Adrenal gland (tissue), 12 donors: ENCODE data around the gene PKN2. TPM values are rescaled to one million over a fixed set of nuclear protein-coding genes. Genes with fewer than 3 reads are reported as not detected.
A peak's percentile ranks its signal among the peaks of the same experiment; 100 is the strongest.
"Not testable (repeated sequence)": the region's sequence is repeated elsewhere in the genome, so short reads cannot be mapped to it uniquely, and the experiment has no call there.

Experiments
- DNase-seq, 7 donors: peaks; one replicate each; pipeline ENCODE4 v3.0.0-alpha.2; 2019 to 2020
- H3K27ac ChIP-seq, 5 donors: fragments of 200-600 bp; sonication (generic) in 4 of 5; 1 replicate in 3 of 5; 2 replicates in 2 of 5; pipeline versions ENCODE4 v1.5.1 to v1.8.0; 2016 to 2020; ENCODE audit warnings: mild to moderate bottlenecking in 1 of 5
- H3K27me3 ChIP-seq: fragments of 200-600 bp; 2 replicates; pipeline ENCODE4 v1.8.0; 2021
- H3K36me3 ChIP-seq, 2 donors: fragments of 200-600 bp; replicated peaks in 1 of 2; 1 replicate in 1 of 2; 2 replicates in 1 of 2; pipeline versions ENCODE4 v1.5.1 to v1.8.0; 2018 to 2022
- H3K4me1 ChIP-seq, 2 donors: fragments of 200-600 bp; replicated peaks in 1 of 2; 1 replicate in 1 of 2; 2 replicates in 1 of 2; pipeline versions ENCODE4 v1.5.1 to v1.8.0; 2018 to 2021
- H3K4me3 ChIP-seq, 4 donors: fragments of 200-600 bp; sonication (generic) in 3 of 4; one replicate each; pipeline ENCODE4 v1.5.1; 2016 to 2018
- H3K9me3 ChIP-seq, 3 donors: fragments of 200-600 bp; sonication (generic) in 1 of 3; replicated peaks in 1 of 3; 1 replicate in 2 of 3; 2 replicates in 1 of 3; pipeline versions ENCODE4 v1.5.1 to v1.8.0; 2016 to 2021
- CTCF ChIP-seq, 6 experiments: fragments of 450-650 bp in 4 of 6; fragments of 200-600 bp in 2 of 6; sonication (generic) in 1 of 6; IDR thresholded peaks; 1 replicate in 5 of 6; 2 replicates in 1 of 6; pipeline versions ENCODE4 v1.5.1 to v1.8.0; 2016 to 2021; ENCODE audit warnings: antibody characterized with exemption in 6 of 6, mild to moderate bottlenecking in 2 of 6, moderate library complexity in 1 of 6
- POLR2A ChIP-seq, 2 donors: fragments of 450-650 bp; IDR thresholded peaks; one replicate each; pipeline ENCODE4 v1.6.1; 2017; ENCODE audit warnings: antibody characterized with exemption in 2 of 2, mild to moderate bottlenecking in 2 of 2, moderate library complexity in 1 of 2
- WGBS, 4 donors: extraction: QIAGEN DNeasy Blood & Tissue Kit in 2 of 4; methylation state at CpG; one replicate each; pipeline versions ENCODE4 v1.1.5 to v1.1.7; 2013 to 2017; 5-methylcytosine and 5-hydroxymethylcytosine counted together
- intact Hi-C, 2 donors: fragments of 100-400 bp; cut with DNase I; formaldehyde crosslinking; loops; one replicate each; pipeline versions ENCODE4 v1.14.1 to v1.15.0; 2022 to 2023
- polyA plus RNA-seq, 3 donors: library from polyadenylated mRNA; stranded (reverse); fragments of 200-250 nt in 2 of 3; fragments of 350-450 nt in 1 of 3; fragmentation: Illumina TruSeq in 1 of 3; extraction: RNeasy Lipid Tissue Mini Kit (QIAGEN cat#74804) in 1 of 3; gene quantifications; one replicate each; pipeline ENCODE4 v1.2.3, GENCODE V29; 2013 to 2014
- small RNA-seq, 2 donors: library from RNA; depleted of rRNA; stranded (forward); fragments of <200 nt; gene quantifications; one replicate each; pipeline ENCODE3, GENCODE V24; 2016
- total RNA-seq, 9 donors: library from RNA; depleted of rRNA in 4 of 9; stranded (reverse); fragments of >200 nt in 4 of 9; fragments of 120-200 nt in 1 of 9; fragmentation: NEBNext Ultra II Directional in 1 of 9; extraction: Animal tissue kit (Norgen Biotek cat#: 25700) in 1 of 9; gene quantifications; one replicate each; pipeline versions ENCODE4 v1.1.0 to v1.2.4, GENCODE V29; 2013 to 2023
- donor health status: healthy with polysubstance abuse.
- donor health status: Bipolar disorder and iron deficiency.
- donor health status: DM: yes; HTN: yes; CAD: no.
- donor health status: DM: no; HTN: no; CAD: no.
- donor health status: DM: no; HTN: no; CAD: no.
- donor health status: DM: yes; HTN: yes; CAD: no.

Gene PKN2
- total and polyA plus RNA-seq, 12 donors: 10.9 to 49.4 (median 33.6) TPM

DNA sequence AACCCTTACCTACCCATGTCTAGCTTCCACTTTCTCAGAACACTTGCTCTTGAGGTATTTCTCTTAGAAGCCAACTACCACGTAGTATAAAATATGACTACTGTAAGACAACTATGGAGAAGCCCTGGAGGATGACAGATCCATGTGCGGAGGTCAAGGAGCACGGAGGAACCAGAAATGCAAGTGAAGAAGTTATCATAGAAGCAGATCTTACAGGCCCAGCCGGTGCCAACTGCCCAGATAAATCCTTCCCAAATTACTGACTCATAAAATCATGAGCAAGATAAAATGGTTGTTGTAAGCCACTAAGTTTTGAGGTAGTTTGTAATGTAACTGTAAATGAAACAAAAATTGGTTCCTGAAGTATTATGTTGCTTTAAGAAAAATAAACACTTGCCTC is 194.7 kb downstream of the PKN2 start:
- H3K4me3 ChIP-seq: no peak overlapping the region
- peaks cover 20 to 41% of the 10 kb centered on the region in 2 donors for H3K4me1 ChIP-seq
- peaks cover 0 to 16% of the 10 kb centered on the region in 2 donors for H3K36me3 ChIP-seq
- intact Hi-C loops: loop anchor here (5.0 to 10.0 kb wide), 2 partner anchors 214 to 221 kb away; no protein-coding TSS in a partner anchor
- peak; percentile 27 to 84 (median 67) for DNase-seq
- TF ChIP-seq CTCF (IDR thresholded peaks at IDR 0.05) (no peak), POLR2A (IDR thresholded peaks at IDR 0.05) (no peak)
- WGBS, 4 donors: 34 to 44% (median 37%) methylated on average over 4 of the region's 4 CpGs
- H3K9me3 ChIP-seq: no peaks in the 10 kb centered on the region
- H3K27me3 ChIP-seq: no peaks in the 10 kb centered on the region
- H3K27ac ChIP-seq: peak overlapping the region in 2 of 5 donors; percentile 11 to 37

DNA sequence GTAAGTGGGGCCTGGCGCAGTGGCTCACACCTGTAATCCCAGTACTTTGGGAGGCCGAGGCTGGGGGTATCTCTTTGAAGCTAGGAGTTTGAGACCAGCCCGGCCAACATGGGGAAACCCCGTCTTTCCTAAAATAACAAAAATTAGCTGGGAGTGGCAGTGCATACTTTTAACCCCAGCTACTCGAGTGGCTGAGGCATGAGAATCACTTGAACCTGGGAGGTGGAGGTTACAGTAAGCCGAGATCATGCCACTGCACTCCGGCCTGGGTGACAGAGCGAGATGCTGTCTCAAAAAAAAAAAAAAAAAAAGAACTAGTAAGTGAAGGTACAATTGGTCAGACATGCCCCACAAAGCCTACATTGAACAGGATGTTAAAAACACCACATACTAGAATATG is 196.6 kb downstream of the PKN2 start:
- H3K27me3 ChIP-seq, DNase-seq, H3K9me3 ChIP-seq, intact Hi-C loops, H3K4me3 ChIP-seq, H3K27ac ChIP-seq: not testable (repeated sequence)
- 74 to 92% (median 85%) methylated on average over 6 to 8 of the region's 8 CpGs for WGBS, 4 donors
- Histone ChIP-seq H3K4me1 (peaks cover 20 to 37% of the 10 kb centered on the region in 2 donors), H3K36me3 (peaks cover 0 to 34% of the 10 kb centered on the region in 2 donors)

- H3K27ac ChIP-seq: peak overlapping the region in 3 of 5 donors; percentile 17 to 26 (median 19)
These were observed 199.1 kb downstream of the PKN2 start for GRCh38 chr1:88883156-88883555.

More at GRCh38 chr1:88883156-88883555, 199.1 kb downstream of the PKN2 start:
- peaks cover 0 to 49% of the 10 kb centered on the region in 2 donors for H3K36me3 ChIP-seq
- H3K9me3 ChIP-seq: no peaks in the 10 kb centered on the region
- WGBS, 4 donors: 50 to 70% (median 59%) methylated on average over 3 of the region's 3 CpGs
- H3K4me3 ChIP-seq: no peak overlapping the region
- intact Hi-C loops: no loop called here
- H3K4me1 ChIP-seq: peaks cover 13 to 24% of the 10 kb centered on the region in 2 donors
- no peak for DNase-seq
- no peaks in the 10 kb centered on the region for H3K27me3 ChIP-seq
- no peak for TF ChIP-seq CTCF (IDR thresholded peaks at IDR 0.05)
- TF ChIP-seq POLR2A (IDR thresholded peaks at IDR 0.05): no peak

Small RNA genes within 50 kb of the gene (small RNA-seq; reads per million reads assigned to genes)
- gene RNU6-125P: 0 reads per million in 2 donors

Other genes with a start within 250 kb of the PKN2 start
- 10 to 100 TPM; 23.1 to 70.2 (median 28.1) TPM for gene GTF2B, start 207.3 kb downstream of the PKN2 start, total RNA-seq
- gene GTF2B, start 207.3 kb downstream of the PKN2 start, polyA plus RNA-seq: 10 to 100 TPM; 15.1 to 55.6 (median 25.8) TPM